Stimulated activated CD8-positive, alpha-beta memory T cell treated with anti-CD3 and anti-CD28 coated beads, Interleukin-15, amount 100 ng/mL, for 24 hours (primary cell): ENCODE measurements around the gene SORCS1.

Experiments used
- DNase-seq: peaks from one replicate; pipeline ENCODE4 v3.0.0-alpha.2; 2020; ENCODE audit warnings: low read depth

Gene SORCS1

GRCh38 chr10:106815427-106816043 lies 349.0 kb downstream of the SORCS1 start:
- DNase-seq = no peak

DNA sequence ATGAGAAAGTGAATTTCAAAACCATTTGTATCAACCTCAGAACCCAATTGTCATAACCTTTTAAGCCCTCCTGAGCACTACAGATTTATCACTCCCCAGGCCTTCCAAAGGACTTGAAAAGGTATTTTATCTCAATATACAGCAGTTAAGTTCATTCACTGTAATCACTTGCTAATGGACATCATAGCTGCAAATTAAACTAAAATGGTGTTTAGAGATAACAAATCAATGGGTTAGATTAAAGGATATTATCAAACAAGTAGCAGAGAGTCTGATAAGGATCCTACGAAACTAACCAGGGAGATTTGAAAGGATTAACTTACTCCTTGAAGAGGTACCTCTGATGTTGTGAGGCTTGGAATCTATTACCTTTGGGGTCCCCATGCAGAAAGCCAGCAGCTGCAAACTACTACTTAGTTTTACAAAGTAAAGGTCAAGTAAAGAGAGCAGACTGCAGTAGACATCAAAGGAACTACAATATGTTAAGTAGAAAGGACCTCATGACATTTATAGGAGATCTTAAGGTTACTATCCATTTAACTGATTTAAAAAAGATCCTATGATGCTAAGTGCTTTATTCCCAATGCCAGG lies 359.4 kb downstream of the SORCS1 start:
- DNase-seq = no peak

- no peak for DNase-seq
Measured at GRCh38 chr10:106802949-106803348, 361.6 kb downstream of the SORCS1 start.

GRCh38 chr10:106799776-106800175 lies 364.7 kb downstream of the SORCS1 start:
- DNase-seq = no peak

- no peak for DNase-seq
Measured at GRCh38 chr10:106795619-106796018, 368.9 kb downstream of the SORCS1 start.

DNA sequence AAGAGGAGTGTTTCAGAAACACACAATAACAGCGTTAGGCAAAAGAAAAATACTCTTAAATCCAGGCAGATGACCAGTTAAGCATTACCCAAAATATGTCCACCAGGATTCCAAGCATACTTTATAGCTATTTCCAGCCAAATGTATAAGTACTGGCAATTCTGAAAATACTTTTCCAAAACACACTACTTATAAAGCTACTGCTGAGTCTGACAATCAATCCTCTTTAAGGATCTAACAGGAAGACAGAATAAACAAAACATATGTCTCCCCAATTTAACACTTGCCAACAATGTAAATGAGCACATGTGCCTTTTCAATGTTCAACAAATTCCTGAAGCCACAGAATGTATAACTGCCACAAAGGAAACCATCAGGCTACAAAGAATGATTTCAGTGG lies 370.9 kb downstream of the SORCS1 start:
- DNase-seq = no peak

DNA sequence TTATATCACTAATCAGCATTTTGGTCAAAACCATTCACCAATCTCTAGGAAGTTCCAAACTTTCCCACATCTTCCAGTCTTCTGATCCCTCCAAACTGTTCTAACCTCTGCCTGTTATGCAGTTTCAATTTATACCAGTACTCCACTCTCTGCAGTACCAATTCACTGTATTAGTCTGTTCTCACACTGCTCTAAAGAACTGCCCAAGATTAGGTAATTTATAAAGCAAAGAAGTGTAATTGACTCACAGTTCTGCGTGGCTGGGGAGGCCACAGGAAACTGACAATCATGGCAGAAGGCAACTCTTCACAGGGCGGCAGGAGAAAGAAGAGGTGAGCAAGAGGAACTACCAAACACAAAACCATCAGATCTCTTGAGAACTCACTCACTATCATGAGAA lies 374.9 kb downstream of the SORCS1 start:
- DNase-seq = no peak

- no peak for DNase-seq
Measured at GRCh38 chr10:106788982-106789381, 375.5 kb downstream of the SORCS1 start.

GRCh38 chr10:106785528-106785927 lies 379.0 kb downstream of the SORCS1 start:
- no peak for DNase-seq

DNA sequence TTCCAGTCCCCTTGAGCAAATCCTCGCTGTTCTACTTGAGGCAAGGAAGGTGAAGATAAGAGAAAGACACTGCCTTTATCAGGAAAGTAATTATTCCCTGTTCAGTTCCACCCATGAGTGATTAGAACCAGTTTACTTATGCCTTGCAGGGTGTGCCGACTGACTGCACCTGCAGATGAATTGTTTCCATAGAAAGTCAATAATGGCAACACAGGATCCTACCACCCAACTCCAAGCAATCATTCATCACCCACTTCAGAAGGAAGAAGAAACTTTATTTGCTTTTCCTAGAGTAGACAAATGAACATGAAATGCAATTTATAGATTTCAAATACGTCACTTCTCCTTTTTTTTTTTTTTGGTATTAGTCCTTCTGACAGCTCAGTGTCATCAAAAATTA lies 383.9 kb downstream of the SORCS1 start:
- no peak for DNase-seq

- DNase-seq = no peak
Measured at GRCh38 chr10:106777841-106778240, 386.7 kb downstream of the SORCS1 start.

DNA sequence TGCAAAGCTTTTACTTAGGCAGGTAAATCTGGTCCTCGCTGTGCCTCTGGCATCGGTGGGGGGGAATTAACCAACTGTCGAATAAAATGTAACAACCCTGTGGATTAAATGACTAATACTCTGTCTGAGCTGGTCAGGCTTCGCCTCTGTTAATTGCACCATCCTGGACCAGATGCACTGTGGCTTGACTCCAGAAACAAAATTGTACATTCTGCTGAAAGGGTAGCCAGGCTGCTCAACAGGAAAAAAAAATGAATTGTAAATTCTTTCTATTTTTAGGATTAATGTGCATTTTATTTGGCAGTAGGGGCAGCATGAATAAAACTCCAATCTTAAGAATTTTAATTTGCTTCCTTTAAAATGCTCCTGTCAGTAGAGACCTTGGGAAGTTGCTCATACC lies 389.4 kb downstream of the SORCS1 start:
- no peak for DNase-seq

GRCh38 chr10:106772957-106773356 lies 391.5 kb downstream of the SORCS1 start:
- no peak for DNase-seq

DNA sequence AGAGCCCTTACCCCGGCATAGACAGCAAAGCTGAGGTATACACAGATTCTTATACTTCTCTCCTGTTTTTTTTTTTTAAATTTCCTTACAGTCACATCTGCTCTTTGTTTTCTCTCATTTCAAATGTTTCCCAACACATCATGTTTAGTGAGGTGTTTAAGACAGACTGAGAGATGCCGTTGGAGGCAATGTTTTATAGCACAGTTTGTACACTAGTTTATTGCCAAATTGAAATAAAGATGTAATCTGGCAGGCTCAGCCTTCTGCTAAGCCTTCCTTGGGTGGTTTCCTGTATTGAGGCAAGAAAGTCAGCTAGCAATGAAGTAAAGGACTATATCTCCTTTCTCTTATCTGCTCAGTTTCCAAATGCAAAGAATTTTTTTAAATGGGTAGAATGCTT lies 393.4 kb downstream of the SORCS1 start:
- DNase-seq = no peak

- no peak for DNase-seq
Measured at GRCh38 chr10:106768204-106768603, 396.3 kb downstream of the SORCS1 start.

DNA sequence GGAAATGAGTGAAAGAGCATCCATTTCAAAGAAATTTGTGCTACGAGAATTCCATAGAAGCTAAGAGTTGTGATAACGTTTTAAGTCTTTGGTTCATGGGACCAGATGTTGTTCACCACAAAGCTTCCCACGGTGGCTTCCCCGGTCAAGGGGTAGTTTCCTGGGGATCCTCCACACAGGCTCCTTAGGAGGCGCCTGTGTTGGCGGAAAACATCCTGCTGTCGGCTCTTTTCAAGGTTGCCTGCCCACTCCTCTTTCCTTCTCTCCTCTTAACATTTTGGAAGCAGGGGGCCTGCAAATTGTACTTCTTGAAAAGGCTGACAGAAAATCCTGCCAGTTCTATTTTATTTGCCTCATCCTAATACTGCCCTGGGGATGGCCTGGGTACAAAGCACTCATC lies 398.6 kb downstream of the SORCS1 start:
- DNase-seq = no peak

DNA sequence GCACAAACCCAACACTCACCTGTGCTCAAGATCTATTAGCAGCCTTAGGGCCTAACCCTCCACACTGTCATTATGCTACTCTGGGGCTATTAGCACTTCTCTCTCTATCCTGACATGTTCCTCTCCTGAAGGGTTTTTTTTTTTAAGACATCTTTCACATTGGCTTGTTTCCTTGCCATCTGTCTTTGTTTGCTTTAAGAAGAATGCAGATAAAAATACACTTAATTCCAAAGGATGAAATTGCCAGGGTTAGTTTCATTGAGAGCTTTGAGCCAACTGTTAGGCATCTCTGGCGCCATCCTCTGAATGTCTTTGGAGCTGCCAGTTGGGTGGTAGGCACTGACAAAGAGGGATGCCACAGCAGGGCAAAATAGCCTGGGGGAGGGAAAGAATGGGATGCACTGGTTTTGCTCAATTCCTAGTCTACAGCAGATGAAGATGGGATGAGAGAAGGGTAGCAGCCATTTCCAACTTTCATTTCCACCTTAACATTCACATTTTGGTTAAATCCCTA lies 399.2 kb downstream of the SORCS1 start:
- no peak for DNase-seq

- no peak for DNase-seq
Measured at GRCh38 chr10:106764360-106764759, 400.1 kb downstream of the SORCS1 start.

- DNase-seq = no peak
Measured at GRCh38 chr10:106761906-106762305, 402.6 kb downstream of the SORCS1 start.

DNA sequence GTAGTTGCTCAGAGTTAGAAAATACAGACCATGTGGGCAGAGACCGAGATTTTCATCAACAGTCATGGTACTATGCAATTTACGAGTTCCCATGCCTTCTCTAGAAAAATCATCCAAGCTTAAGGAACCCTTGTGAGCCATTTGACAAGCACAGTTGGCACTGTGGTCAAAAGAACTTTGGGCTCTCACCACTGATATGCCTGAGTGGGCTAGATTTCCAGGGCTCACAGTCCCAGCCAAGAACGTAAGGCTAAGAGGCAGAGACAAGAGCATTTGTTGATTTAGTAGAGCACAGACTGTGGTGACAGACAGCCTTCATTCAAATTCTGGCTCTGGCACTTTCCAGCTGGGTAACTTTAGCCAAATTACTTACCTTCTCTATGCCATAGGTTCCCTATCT lies 407.0 kb downstream of the SORCS1 start:
- DNase-seq = no peak

DNA sequence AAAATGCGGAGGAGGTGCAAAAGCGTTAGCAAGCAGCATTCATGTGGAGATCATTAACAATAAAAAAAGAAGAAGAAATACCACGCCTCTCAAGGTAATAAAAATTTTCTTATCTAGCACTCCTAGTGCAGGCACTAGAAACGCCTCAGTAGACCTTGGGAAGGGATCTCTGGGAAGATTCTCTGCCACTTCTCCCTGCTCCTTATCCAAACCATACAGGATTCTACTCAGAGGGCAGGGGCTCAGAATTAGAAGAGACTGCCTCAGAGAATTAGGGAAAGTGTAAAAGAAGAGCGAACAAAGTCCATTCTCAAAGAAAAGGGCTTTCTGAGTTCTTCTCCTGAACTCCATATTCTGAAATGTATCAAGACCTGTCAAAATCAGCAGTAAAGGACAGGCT lies 413.4 kb downstream of the SORCS1 start:
- DNase-seq = no peak

DNA sequence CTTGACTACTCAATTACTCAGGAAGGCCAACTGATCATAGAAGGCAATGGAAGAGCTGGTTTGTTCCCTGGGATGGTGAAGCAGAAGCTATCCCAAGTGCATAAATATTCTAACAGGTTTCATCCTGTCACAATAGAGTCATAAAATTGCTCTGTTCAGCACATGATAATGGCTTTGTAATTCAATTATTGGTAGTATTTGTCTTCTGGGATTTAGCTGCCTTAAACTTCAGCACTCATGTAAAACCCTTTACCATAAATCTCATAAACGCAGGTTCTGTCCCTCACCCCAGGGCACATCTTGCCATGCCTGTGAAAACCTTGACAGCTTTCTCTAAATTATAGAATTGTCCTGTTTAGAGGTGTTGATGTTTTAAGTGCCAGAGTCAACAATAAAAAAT lies 417.6 kb downstream of the SORCS1 start:
- DNase-seq = no peak

DNA sequence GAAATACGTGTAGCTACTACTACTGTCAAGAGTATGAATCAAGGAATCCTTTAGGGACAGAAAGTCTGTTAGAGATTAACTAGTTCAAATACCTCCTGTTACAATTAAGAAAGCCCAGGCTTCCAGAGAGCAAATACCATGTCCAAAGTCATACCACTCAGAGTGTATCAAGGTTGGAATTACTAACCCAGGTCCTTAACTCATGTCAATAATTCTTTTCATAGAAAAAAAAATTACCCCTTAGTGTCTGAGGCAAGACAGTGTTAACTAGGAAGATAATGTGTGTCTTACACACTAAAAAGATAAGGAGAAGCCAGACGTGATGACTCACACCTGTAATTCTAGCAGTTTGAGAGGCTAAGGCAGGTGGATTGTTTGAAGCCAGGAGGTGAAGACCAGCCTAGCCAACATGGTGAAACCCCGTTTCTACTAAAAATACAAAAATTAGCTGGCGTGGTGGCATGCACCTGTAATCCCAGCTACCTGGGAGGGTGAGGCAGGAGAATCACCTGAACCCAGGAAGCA lies 423.4 kb downstream of the SORCS1 start:
- DNase-seq = no peak

- DNase-seq = no peak
Measured at GRCh38 chr10:106740071-106740470, 424.4 kb downstream of the SORCS1 start.
